Natural killer cell (primary cell): ENCODE data around the gene USP48. TPM values are rescaled to one million over a fixed set of nuclear protein-coding genes. Genes with fewer than 3 reads are reported as not detected.

Experiments
- ATAC-seq, 3 donors: fragments of 150-1000 bp in 2 of 3; fragments of 200-7000 bp in 1 of 3; cut with Tn5 transposase; 1 replicate in 1 of 3; 2 replicates in 2 of 3; pipeline ENCODE4 v1.10.0; 2021; ENCODE audit warnings: mild to moderate bottlenecking in 2 of 3, moderate library complexity in 2 of 3
- DNase-seq, 2 donors: peaks; one replicate each; pipeline versions ENCODE4 v3.0.0 to v3.0.0-alpha.2; 2013 to 2021; ENCODE audit warnings: mixed read lengths in 1 of 2
- H3K27ac ChIP-seq: one replicate; pipeline ENCODE4 v1.5.1; 2013; ENCODE audit warnings: mild to moderate bottlenecking, low read length
- H3K27me3 ChIP-seq: one replicate; pipeline ENCODE4 v1.6.1; 2013; ENCODE audit warnings: low read length; ENCODE audit not compliant: control insufficient read depth, insufficient read depth
- H3K36me3 ChIP-seq: one replicate; pipeline ENCODE4 v1.6.1; 2013; ENCODE audit warnings: low read length; ENCODE audit not compliant: control insufficient read depth, insufficient read depth
- H3K4me1 ChIP-seq: one replicate; pipeline ENCODE4 v1.6.1; 2013; ENCODE audit warnings: low read length; ENCODE audit not compliant: control insufficient read depth, insufficient read depth
- H3K4me3 ChIP-seq: one replicate; pipeline ENCODE4 v1.5.1; 2013; ENCODE audit warnings: low read length
- H3K9me3 ChIP-seq: one replicate; pipeline ENCODE4 v1.6.1; 2013; ENCODE audit warnings: low read length; ENCODE audit not compliant: control insufficient read depth, insufficient read depth
- H3K27ac Mint-ChIP-seq, 2 donors: one replicate each; pipeline ENCODE4 v1.8.0; 2022; ENCODE audit warnings: mild to moderate bottlenecking in 2 of 2, mixed read lengths in 2 of 2, moderate library complexity in 1 of 2
- H3K27me3 Mint-ChIP-seq, 2 donors: one replicate each; pipeline ENCODE4 v1.8.0; 2022; ENCODE audit warnings: low read depth in 2 of 2, mixed read lengths in 2 of 2
- H3K36me3 Mint-ChIP-seq: one replicate; pipeline ENCODE4 v1.8.0; 2022; ENCODE audit warnings: mixed read lengths
- H3K4me1 Mint-ChIP-seq, 2 donors: one replicate each; pipeline ENCODE4 v1.8.0; 2022; ENCODE audit warnings: mixed read lengths in 2 of 2
- H3K4me3 Mint-ChIP-seq: one replicate; pipeline ENCODE4 v1.8.0; 2022; ENCODE audit warnings: mild to moderate bottlenecking, moderate library complexity, mixed read lengths
- H3K9me3 Mint-ChIP-seq, 2 donors: one replicate each; pipeline ENCODE4 v1.8.0; 2022; ENCODE audit warnings: mixed read lengths in 2 of 2
- CTCF ChIP-seq: fragments of 200-600 bp; IDR thresholded peaks from one replicate; pipeline ENCODE4 v1.8.0; 2022; ENCODE audit warnings: antibody characterized with exemption
- WGBS: methylation state at CpG from one replicate; pipeline ENCODE4 v1.1.7; 2013; ENCODE audit warnings: missing lambda C conversion rate; ENCODE audit not compliant: insufficient coverage; 5-methylcytosine and 5-hydroxymethylcytosine counted together
- intact Hi-C: fragments of 100-400 bp; cut with micrococcal nuclease; formaldehyde crosslinking; loops from one replicate; pipeline ENCODE4 v1.14.2; 2022
- total RNA-seq, 4 donors: library from RNA; stranded (reverse); fragments of 120-200 nt in 1 of 4; gene quantifications; one replicate each; pipeline versions ENCODE4 v1.2.3 to v1.2.4, GENCODE V29; 2013 to 2022

Gene USP48
- total RNA-seq, 3 donors from 2014 or later (not counting 1 experiment from before 2014, with no cell fraction given), result 71.4 to 127 (median 90.5) TPM

DNA sequence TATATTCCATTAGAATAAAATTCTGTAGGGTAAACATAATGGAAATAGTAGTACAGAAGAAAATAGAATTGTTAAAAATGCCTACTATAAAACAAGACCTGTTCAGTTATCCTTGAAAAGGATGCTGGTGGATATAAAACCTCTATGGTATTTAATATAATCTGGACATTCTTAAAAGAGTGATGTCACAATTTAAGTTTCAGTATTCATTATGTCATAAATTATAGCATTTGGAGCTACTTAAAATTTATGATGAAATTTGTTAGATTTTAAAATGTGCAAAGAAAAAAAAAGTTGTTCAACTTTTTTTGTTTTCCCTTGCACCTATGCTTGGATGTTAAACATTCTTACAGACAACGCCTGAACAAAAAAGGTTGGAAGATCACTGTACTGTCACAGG is 50.3 kb downstream of the USP48 start:
- intact Hi-C loops, result no loop called here
- no peak overlapping the region for H3K27ac Mint-ChIP-seq
- TF ChIP-seq CTCF, result no peak
- H3K27me3 ChIP-seq, result no peaks in the 10 kb centered on the region
- ATAC-seq (no peak), DNase-seq (no peak)
- no peaks in the 10 kb centered on the region for H3K9me3 Mint-ChIP-seq
- no peaks in the 10 kb centered on the region for H3K4me1 ChIP-seq
- WGBS, result no CpG with 5 or more reads among the region's 1 CpG
- H3K27me3 Mint-ChIP-seq, result no peaks in the 10 kb centered on the region
- no peaks in the 10 kb centered on the region for H3K9me3 ChIP-seq
- H3K36me3 ChIP-seq, result peaks cover 52% of the 10 kb centered on the region
- H3K4me1 Mint-ChIP-seq, result no peaks in the 10 kb centered on the region
- no peak overlapping the region for H3K4me3 Mint-ChIP-seq
- H3K4me3 ChIP-seq, result no peak overlapping the region
- H3K36me3 Mint-ChIP-seq, result peaks cover 8% of the 10 kb centered on the region
- no peak overlapping the region for H3K27ac ChIP-seq

DNA sequence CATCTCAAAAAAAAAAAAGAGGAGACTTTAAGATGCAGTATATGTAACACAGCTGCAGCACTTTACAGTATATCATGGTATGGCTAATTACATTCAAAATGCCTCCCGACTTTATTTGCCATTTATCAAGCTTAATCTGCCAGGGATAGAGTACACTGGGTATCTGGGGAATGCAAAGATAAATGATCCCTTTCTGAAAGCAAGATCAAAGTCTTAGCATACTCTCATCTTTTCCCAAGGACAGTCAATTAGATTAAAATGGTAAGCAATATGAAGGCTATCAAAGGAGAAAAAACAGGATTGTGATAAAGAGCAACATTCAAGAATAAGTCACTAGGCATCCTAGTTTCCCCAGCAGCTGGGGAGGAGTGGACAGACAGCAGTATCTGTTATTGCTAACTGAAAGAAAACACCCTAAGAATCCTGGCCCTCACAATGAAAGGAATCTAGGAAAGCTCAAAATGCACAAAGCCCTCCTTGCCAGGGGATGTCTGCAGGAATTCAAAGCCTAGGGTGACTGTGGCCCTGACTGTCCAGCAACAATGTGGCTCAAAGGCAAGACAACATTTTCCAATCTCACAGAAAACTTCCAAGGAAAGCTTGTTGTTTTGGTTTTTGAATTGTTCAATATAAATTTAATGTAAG is 57.1 kb downstream of the USP48 start:
- Mint-ChIP-seq H3K27me3 (no peaks in the 10 kb centered on the region), H3K27ac (peak overlapping the region in 1 of 2 donors; percentile 22), H3K4me1 (peaks cover 5 to 11% of the 10 kb centered on the region in 2 donors), H3K9me3 (no peaks in the 10 kb centered on the region), H3K4me3 (no peak overlapping the region), H3K36me3 (peaks cover 15% of the 10 kb centered on the region)
- ATAC-seq (no peak), DNase-seq (no peak)
- no peaks in the 10 kb centered on the region for H3K27me3 ChIP-seq
- H3K9me3 ChIP-seq, result no peaks in the 10 kb centered on the region
- no peak overlapping the region for H3K4me3 ChIP-seq
- peaks cover 55% of the 10 kb centered on the region for H3K36me3 ChIP-seq
- no peak for TF ChIP-seq CTCF
- 88% methylated on average over 1 of the region's 1 CpG for WGBS
- H3K4me1 ChIP-seq, result no peaks in the 10 kb centered on the region
- intact Hi-C loops, result no loop called here
- no peak overlapping the region for H3K27ac ChIP-seq

DNA sequence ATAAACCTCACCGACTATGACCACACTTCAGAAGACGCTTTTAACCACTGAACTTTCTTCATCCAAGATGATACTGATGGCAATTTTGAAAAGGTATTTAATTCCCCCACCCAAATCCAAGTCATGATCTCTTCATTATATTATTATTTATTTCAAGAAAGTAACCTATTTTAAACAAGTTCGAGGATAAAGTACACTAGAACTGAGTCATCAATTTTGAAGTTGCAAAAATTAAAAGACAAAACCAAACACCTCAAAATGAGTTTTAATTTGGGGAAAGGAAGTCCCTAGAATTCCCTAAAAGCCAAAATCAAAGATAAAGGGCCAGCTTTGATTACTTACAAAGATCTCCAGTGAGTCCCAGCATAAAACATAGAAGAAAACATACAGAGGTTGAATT is 58.4 kb downstream of the USP48 start:
- intact Hi-C loops, result no loop called here
- peaks cover 61% of the 10 kb centered on the region for H3K36me3 ChIP-seq
- no peaks in the 10 kb centered on the region for H3K9me3 Mint-ChIP-seq
- no CpG with 5 or more reads among the region's 3 CpGs for WGBS
- no peak overlapping the region for H3K4me3 ChIP-seq
- H3K9me3 ChIP-seq, result no peaks in the 10 kb centered on the region
- no peak for DNase-seq
- no peak overlapping the region for H3K27ac ChIP-seq
- TF ChIP-seq CTCF, result no peak
- no peaks in the 10 kb centered on the region for H3K4me1 ChIP-seq
- H3K4me1 Mint-ChIP-seq, result peaks cover 5 to 11% of the 10 kb centered on the region in 2 donors
- no peak for ATAC-seq
- no peaks in the 10 kb centered on the region for H3K27me3 Mint-ChIP-seq
- H3K27ac Mint-ChIP-seq, result no peak overlapping the region
- H3K36me3 Mint-ChIP-seq, result peaks cover 15% of the 10 kb centered on the region
- no peak overlapping the region for H3K4me3 Mint-ChIP-seq
- no peaks in the 10 kb centered on the region for H3K27me3 ChIP-seq

- Mint-ChIP-seq H3K4me3 (no peak overlapping the region), H3K4me1 (peaks cover 5 to 11% of the 10 kb centered on the region in 2 donors), H3K27me3 (no peaks in the 10 kb centered on the region), H3K36me3 (peaks cover 15% of the 10 kb centered on the region), H3K9me3 (no peaks in the 10 kb centered on the region), H3K27ac (no peak overlapping the region)
- Histone ChIP-seq H3K27me3 (no peaks in the 10 kb centered on the region), H3K27ac (no peak overlapping the region), H3K4me1 (no peaks in the 10 kb centered on the region), H3K9me3 (no peaks in the 10 kb centered on the region), H3K4me3 (no peak overlapping the region), H3K36me3 (peaks cover 62% of the 10 kb centered on the region)
- WGBS, result 98% methylated on average over 3 of the region's 4 CpGs
- DNase-seq (no peak), ATAC-seq (no peak)
- no peak for TF ChIP-seq CTCF
- intact Hi-C loops, result no loop called here
These were observed 58.9 kb downstream of the USP48 start for GRCh38 chr1:21724098-21724497.
